Measurements from ENCODE around the gene KCNK7.

The KCNK7 gene

GRCh38 chr11:65554057-65554818 is 41.4 kb downstream of the KCNK7 start:
- DNase-seq = no peak

GRCh38 chr11:65553301-65554001 is 42.1 kb downstream of the KCNK7 start:
- peak; percentile 64 for DNase-seq

- DNase-seq = no peak
Observed at GRCh38 chr11:65552388-65552951, 43.1 kb downstream of the KCNK7 start.

DNA sequence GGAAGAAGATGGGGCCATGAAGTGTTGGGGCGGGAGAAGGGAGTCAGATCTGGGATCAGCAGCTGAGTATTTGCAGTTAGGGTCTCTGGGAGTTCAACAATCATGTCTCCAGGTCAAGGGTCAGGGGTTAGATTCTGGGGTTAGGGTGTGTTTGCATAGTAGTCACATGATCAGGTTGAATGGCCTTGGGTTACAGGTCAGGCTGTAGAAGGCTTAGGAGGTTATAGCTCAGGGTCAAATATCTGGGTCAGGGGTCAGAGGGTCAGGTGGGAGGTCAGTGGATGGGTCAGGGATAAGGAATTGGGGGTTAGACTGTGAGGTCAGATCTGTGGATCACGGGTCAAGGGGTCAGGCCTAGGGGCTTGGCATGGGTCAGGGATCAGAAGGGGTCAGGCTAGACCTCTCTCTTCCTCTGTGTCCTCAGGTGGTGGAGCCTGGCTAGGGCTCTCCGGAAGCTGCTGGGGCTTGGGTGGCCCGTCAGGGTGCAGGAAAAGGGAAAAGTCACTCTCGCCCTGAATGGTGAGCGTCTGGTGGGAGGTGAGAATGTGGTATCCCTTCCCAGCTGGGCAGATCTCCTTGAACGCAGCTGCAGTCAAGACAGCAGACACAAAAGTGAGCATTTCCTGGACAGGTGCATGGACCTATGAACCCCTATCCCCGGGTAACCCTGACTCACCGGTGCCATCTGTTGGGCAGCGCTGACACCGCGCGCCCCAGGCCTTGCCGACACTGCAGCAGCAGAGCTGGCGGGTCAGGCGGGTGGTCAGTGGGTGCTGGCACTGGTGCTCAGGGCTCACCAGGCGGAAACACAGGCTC is 43.8 kb downstream of the KCNK7 start:
- peak; percentile 76 for DNase-seq

GRCh38 chr11:65549096-65549495 is 46.5 kb downstream of the KCNK7 start:
- no peak for DNase-seq

DNA sequence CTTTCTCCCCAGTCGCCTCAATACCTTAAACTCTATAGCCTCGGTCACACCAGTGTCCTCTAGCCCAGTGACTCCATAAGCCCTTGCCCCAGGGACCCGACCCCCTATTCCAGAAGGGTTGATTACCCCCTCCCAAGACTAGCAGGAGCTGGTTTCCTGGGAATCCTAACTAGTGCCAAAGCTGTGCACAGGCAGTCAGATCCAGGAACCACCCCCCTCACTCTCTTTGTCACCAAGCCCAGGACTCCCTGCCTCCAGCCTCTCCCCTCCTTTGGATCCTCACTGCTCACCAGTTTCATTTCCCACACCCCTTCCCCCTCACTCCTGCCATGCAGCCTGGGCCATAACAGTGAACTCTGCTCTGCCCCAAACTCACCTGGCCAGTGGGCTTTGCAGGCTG is 47.2 kb downstream of the KCNK7 start:
- DNase-seq = no peak

DNA sequence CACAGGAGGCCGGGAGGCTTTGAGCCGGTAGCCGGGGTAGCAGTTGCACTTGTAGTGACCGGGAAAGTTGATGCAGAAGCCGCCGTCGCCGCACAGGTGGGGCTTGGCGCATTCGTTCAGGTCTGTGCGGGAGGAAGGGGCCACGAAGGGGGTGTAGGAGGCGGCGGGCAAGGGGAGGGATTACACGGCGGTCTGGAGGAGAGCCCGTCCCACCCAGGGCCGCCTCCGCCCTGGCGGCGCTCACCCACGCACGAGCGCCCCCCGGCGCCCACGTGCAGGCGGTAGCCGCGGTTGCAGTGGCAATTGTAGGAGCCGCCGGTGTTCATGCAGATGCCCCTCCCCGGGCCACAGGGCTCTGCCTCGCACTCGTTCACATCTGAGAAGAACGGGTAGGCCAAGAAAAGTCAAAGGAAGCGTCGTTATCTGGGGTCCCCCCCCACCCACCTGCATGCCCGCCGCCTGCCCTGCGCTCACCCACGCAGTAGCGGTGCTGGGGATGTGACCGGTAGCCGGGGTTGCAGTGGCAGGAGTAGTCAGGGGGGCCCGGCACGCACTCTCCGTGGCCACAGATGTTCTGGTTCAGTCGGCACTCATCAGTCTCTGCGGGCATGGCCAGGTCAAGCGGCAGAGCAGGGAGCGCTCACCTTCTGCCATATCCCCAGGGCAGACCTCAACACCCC is 48.0 kb downstream of the KCNK7 start:
- no peak for DNase-seq

DNA sequence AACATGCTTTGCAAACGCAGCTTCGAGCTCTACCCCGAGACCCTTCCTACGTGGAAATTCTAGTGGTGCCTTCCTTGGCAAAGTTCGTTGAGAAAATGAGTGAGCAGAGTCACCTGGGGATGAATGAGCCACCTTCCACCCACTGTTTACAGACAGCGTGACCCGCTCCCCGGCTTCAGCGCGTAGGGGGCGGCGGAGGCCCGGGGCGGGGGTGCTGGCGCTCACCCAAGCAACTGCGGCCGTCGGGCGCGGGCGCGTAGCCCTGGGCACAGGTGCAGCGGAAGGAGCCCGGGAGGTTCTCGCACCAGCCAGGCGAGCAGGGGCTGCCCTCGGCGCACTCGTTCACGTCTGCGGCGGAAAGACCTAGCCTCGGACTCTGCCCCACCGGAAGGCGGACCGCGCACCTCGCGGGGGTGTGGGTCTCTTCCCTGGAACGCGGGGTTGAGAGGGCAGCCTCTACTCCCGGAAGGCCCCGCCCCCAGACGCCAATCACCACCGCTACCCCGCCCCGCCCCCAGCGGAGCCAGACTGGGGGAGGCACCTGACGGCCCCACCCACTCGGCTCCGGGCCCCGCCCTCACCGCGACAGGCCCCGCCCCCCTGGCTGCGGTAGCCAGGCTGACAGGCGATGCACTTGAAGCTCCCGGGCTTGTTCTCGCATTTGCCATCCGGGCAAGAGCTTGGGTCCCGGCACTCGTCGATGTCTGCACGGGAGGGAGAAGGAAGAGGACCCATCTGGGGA is 49.2 kb downstream of the KCNK7 start:
- DNase-seq = peak; percentile 94

- DNase-seq = no peak
Observed at GRCh38 chr11:65545853-65546216, 49.8 kb downstream of the KCNK7 start.
